Measurements from ENCODE around the gene FUBP3. TPM values are rescaled to one million over a fixed set of nuclear protein-coding genes. Genes with fewer than 3 reads are reported as not detected.

FUBP3 gene, protein sequence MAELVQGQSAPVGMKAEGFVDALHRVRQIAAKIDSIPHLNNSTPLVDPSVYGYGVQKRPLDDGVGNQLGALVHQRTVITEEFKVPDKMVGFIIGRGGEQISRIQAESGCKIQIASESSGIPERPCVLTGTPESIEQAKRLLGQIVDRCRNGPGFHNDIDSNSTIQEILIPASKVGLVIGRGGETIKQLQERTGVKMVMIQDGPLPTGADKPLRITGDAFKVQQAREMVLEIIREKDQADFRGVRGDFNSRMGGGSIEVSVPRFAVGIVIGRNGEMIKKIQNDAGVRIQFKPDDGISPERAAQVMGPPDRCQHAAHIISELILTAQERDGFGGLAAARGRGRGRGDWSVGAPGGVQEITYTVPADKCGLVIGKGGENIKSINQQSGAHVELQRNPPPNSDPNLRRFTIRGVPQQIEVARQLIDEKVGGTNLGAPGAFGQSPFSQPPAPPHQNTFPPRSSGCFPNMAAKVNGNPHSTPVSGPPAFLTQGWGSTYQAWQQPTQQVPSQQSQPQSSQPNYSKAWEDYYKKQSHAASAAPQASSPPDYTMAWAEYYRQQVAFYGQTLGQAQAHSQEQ
- total RNA-seq = 10 to 100 TPM; 34.0 to 38.7 TPM

DNA sequence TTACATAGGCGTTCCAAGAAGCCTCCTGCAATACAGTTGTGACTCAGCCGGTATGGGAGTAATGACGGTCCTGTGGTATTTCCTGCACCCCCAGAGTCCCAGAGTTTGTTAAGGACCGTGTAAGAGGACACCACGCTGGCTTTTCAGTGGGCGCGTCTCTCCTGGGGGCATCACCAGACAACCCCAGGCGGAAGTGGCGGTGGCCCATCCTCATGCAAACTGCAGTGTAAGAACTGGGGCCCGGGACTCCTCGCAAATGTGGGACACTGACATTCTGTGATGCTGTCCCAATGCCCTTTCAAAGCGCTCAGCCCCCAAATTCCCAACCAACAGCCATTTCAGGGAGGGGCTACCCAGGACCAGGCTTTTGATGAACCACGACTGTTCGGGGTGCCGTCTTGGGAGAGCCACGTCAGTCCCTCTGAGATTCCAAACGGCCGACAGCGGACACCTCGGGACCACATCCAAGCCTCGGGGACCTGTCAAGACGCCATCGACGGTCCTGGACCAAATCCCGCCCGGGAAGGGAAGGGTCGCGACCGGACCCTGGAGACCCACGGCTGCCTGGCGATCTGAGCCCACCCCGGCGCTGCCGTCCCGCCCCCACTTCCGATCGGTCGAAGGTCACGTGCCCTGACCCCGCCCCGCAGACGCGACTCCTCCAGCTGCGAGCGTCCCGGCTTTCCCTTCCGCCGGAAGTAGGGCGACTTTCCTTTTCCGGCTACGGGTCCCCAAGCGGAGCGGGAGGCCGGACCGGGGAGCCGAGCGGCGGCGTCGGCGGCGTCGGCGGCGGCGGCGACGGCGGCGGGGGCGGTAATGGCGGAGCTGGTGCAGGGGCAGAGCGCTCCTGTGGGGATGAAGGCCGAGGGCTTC, at the start of gene FUBP3:
Gene FUBP3 (plus strand): TSS at position 713 of the 873 bp plus-strand sequence. CDS start 104 bp downstream, at position 817.
- ATAC-seq = peak; percentile 95 to 97
- DNase-seq (ENCODE audit: low spot score in 2 of 2) = peak; percentile 89 to 91
- Mint-ChIP-seq H3K36me3 (peaks cover 4 to 10% of the 10 kb centered on the region in 2 donors), H3K9me3 (no peaks in the 10 kb centered on the region), H3K27ac (peak within 1 kb of the TSS; percentile 87 to 94)

DNA sequence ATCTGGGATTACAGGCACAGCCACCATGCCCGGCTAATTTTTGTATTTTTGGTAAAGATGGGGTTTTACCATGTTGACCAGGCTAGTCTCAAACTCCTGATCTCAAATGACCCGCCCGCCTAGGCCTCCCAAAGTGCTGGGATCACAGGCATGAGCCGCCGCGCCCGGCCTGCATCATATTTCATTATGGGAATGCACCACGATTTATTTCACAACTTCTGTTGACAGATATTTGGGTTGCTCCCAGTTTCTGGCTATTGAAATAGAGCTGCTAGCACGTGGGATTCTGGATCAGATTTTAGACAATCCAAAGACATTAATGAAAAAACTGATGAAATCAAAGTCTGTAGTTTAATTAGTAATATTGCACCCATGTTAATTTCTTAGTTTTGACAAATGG, 48.4 kb upstream of the FUBP3 start:
- no peaks in the 10 kb centered on the region for H3K36me3 Mint-ChIP-seq
- ATAC-seq (no peak), DNase-seq (ENCODE audit: low spot score in 2 of 2) (no peak)
- no peak overlapping the region for H3K27ac Mint-ChIP-seq
- no peaks in the 10 kb centered on the region for H3K9me3 Mint-ChIP-seq

- no peak for ATAC-seq
- H3K36me3 Mint-ChIP-seq = no peaks in the 10 kb centered on the region
- DNase-seq (ENCODE audit: low spot score in 2 of 2) = no peak
- no peak overlapping the region for H3K27ac Mint-ChIP-seq
- H3K9me3 Mint-ChIP-seq = no peaks in the 10 kb centered on the region
These were observed 47.7 kb upstream of the FUBP3 start for GRCh38 chr9:130531670-130532069.

DNA sequence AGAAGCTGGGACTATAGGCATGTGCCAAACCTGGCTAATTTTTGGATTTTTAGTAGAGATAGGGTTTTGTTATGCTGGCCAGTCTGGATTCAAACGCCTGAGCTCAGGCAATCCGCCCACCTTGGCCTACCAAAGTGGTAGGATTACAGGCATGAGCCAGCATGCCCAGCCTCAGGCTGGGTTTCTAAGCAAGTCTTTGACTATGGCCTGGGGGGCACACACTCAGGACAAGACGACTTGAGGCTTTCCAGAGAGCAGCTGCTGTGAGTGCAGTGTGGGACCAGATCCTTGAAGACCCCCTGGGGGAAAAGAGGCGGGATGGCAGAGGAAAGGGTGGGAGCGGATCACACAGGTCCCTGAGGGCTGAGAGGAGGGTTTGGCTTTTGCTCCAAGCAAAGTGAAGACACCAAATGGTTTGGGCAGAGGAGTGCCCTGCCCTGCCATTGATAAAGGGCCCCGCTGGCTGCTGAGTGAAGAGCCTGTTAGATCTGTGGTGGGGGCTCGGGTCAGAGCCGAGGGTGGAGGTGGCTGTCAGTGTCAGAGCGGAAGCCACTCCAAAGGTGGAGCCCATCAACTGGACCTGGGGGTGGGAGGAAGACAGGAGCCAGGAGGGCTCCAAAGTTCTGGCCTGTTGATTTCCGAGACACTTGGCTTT, 46.8 kb upstream of the FUBP3 start:
- no peak for ATAC-seq
- DNase-seq (ENCODE audit: low spot score in 2 of 2) = no peak
- Mint-ChIP-seq H3K36me3 (no peaks in the 10 kb centered on the region), H3K27ac (no peak overlapping the region), H3K9me3 (no peaks in the 10 kb centered on the region)

- ATAC-seq = peak in 1 of 2 donors; percentile 37
- Mint-ChIP-seq H3K36me3 (no peaks in the 10 kb centered on the region), H3K27ac (no peak overlapping the region), H3K9me3 (no peaks in the 10 kb centered on the region)
- no peak for DNase-seq (ENCODE audit: low spot score in 2 of 2)
These were observed 43.4 kb upstream of the FUBP3 start for GRCh38 chr9:130535818-130536521.

DNA sequence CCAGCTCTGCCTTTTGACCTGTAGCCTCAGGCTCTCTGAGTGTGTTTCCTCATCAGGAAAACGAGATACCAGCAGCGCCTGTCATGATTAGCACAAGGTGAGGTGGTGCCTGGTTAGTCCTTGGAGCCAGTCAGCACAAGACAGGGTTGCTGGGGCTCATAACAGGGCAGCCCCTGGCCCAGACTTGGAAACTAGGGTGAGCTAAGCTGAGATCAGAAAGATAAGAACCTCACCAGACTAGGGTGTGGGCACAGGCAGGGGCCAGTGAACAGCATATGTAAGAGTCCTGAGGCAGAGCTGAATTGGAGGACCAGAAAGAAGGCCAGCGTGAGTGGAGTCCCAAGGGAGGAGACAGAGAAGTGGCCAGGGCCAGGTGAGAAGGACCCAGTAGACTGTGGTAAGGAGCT, 42.7 kb upstream of the FUBP3 start:
- H3K9me3 Mint-ChIP-seq = no peaks in the 10 kb centered on the region
- ATAC-seq = no peak
- no peak overlapping the region for H3K27ac Mint-ChIP-seq
- DNase-seq (ENCODE audit: low spot score in 2 of 2) = no peak
- H3K36me3 Mint-ChIP-seq = no peaks in the 10 kb centered on the region

DNA sequence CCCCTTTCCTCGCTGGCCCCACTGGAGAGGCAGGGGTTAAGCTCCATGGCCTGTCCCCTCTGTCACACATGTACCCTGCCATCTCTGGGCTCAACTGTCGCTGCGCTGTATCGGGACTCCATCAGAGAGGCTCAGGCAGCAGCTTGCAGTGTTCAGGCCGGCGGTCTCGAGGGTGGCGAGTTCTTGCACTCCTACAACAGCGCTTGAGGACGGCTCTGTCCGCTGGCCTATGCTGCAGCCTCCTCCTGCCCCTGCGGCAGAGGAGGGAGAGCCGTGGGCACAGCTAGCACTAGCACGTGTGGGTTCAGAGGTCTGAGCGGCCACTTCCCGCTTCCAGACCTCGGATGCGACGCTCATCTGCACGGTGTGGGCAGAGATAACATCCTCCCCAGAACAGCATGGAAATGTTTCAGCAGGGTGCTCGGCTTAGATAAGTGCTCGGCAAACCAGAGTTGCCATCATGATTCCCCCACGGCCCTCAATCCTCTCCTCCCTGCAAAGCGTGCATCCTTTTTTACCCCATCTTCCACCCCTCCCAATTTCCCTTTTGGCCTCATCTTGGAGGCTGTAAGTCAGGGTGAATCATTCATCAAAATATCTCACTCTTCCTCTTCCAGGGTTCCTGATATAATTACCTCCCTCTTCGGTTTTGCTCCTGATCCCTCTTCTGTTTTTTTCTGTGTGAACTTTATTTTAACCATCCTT, 41.9 kb upstream of the FUBP3 start:
- H3K27ac Mint-ChIP-seq = no peak overlapping the region
- H3K36me3 Mint-ChIP-seq = no peaks in the 10 kb centered on the region
- ATAC-seq (peak in 1 of 2 donors; percentile 48), DNase-seq (ENCODE audit: low spot score in 2 of 2) (no peak)
- no peaks in the 10 kb centered on the region for H3K9me3 Mint-ChIP-seq

DNA sequence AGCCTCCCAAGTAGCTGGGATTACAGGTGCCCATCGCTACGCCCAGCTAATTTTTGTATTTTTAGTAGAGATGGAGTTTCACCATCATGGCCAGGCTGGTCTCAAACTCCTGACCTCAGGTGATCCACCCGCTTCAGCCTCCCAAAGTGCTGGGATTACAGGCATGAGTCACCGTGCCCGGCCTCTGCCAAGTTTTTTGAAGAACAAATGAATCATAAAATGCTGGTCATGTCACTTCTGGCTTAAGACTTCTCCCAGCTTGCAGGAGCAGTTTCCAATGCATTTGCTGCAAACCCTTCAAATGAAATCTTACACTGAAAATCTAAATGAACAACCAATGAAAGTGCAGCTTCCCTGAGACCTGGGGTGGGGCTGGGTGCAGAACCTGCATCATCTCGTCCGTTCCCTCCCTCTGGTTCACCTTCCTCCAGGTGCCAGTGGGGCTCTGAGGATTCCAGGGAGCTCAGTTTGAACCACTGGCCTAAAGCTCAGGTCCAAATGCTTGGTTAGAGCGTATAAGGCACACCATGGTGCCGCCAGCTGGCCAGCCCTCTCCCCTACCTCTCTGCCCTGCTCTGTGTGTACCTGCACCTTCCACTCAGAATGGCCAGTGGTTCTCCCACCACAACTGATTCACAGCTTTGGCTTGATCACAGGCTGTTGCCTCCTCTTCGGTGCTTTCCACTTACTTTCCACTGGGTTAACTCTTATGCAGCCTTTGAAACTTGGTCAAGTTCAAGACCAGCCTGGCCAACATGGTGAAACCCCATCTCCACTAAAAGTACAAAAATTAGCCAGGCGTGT, 39.8 kb upstream of the FUBP3 start:
- H3K9me3 Mint-ChIP-seq = no peaks in the 10 kb centered on the region
- H3K36me3 Mint-ChIP-seq = no peaks in the 10 kb centered on the region
- ATAC-seq (peak in 1 of 2 donors; percentile 26), DNase-seq (ENCODE audit: low spot score in 2 of 2) (no peak)
- H3K27ac Mint-ChIP-seq = no peak overlapping the region

DNA sequence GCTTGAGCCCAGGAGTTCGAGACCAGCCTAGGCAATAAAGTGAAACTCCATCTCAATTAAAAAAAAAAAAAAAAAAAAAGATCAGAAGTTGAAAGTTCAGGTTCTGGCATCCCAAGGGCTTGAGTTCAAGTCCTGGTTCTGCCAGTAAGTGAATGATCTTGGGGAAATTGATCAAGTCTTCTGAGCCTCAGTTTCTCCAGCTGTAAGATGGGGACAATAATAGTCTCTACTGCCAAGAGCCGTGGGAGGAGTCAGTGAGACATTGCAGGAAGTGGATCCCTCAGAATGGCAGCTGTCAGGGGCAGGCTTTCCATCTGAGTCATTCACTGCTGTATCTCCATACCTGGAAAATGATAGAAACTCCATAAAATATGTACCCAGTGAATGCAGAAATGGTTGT, 37.8 kb upstream of the FUBP3 start:
- no peak overlapping the region for H3K27ac Mint-ChIP-seq
- ATAC-seq (no peak), DNase-seq (ENCODE audit: low spot score in 2 of 2) (no peak)
- no peaks in the 10 kb centered on the region for H3K9me3 Mint-ChIP-seq
- H3K36me3 Mint-ChIP-seq = no peaks in the 10 kb centered on the region

DNA sequence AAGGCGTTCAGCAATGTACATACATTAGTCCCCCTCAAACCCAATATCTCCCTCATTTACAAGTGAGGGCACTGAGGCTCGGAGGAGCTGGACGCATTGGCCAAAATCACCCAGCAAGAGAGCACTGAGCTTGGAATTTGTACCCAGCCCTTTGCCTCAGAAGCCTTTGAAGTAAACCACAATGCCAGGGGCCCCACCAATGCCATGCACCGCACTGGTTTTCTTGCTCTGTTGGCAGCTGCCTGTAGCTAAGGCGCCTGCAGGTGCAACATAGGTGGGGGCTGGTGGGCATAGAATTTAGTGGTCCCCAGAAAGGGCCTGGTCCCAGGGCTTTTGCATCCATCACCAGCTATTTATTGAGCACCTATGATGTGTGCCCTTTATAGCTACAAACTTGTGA, 37.3 kb upstream of the FUBP3 start:
- DNase-seq (ENCODE audit: low spot score in 2 of 2) (no peak), ATAC-seq (no peak)
- H3K27ac Mint-ChIP-seq = no peak overlapping the region
- no peaks in the 10 kb centered on the region for H3K9me3 Mint-ChIP-seq
- no peaks in the 10 kb centered on the region for H3K36me3 Mint-ChIP-seq

- no peak for DNase-seq (ENCODE audit: low spot score in 2 of 2)
- ATAC-seq = no peak
- Mint-ChIP-seq H3K9me3 (no peaks in the 10 kb centered on the region), H3K27ac (no peak overlapping the region), H3K36me3 (no peaks in the 10 kb centered on the region)
These were observed 36.7 kb upstream of the FUBP3 start for GRCh38 chr9:130542457-130543228.

DNA sequence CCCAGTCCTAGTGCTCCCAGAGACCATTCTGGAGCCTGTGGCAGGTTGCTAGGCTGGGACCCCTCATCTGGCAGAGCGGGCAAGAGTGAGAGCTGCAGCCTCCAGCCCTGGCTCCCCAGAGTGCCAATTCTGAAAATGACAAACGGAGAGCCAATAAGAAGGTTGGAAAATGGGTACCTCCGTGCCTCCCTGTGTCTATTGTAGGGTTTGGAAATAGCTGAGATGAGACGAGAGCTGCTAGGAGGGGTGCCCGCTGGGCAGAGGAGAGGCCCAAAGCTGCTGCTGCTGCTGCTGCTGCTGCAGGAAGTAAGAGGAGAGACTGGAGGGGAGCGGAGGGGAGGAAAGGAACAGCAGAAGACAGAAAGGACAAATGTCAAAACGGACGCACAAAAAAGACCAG, 36.0 kb upstream of the FUBP3 start:
- no peak overlapping the region for H3K27ac Mint-ChIP-seq
- no peak for ATAC-seq
- H3K9me3 Mint-ChIP-seq = no peaks in the 10 kb centered on the region
- no peaks in the 10 kb centered on the region for H3K36me3 Mint-ChIP-seq
- DNase-seq (ENCODE audit: low spot score in 2 of 2) = no peak

- Mint-ChIP-seq H3K9me3 (peaks cover 0 to 2% of the 10 kb centered on the region in 2 donors), H3K36me3 (no peaks in the 10 kb centered on the region), H3K27ac (no peak overlapping the region)
- ATAC-seq (no peak), DNase-seq (ENCODE audit: low spot score in 2 of 2) (no peak)
These were observed 35.5 kb upstream of the FUBP3 start for GRCh38 chr9:130543859-130544258.

GRCh38 chr9:130544364-130544763, 35.0 kb upstream of the FUBP3 start:
- DNase-seq (ENCODE audit: low spot score in 2 of 2) = no peak
- Mint-ChIP-seq H3K9me3 (peaks cover 0 to 7% of the 10 kb centered on the region in 2 donors), H3K36me3 (peaks cover 4 to 5% of the 10 kb centered on the region in 2 donors), H3K27ac (no peak overlapping the region)
- ATAC-seq = no peak
